ENCODE results near the gene RAP1GAP. TPM values are rescaled to one million over a fixed set of nuclear protein-coding genes. Genes with fewer than 3 reads are reported as not detected.
"Not testable (repeated sequence)": the region's sequence is repeated elsewhere in the genome, so short reads cannot be mapped to it uniquely, and the experiment has no call there.

RAP1GAP gene
- polyA plus RNA-seq, 4 donors: 3.5 to 23.8 (median 21.0) TPM

DNA sequence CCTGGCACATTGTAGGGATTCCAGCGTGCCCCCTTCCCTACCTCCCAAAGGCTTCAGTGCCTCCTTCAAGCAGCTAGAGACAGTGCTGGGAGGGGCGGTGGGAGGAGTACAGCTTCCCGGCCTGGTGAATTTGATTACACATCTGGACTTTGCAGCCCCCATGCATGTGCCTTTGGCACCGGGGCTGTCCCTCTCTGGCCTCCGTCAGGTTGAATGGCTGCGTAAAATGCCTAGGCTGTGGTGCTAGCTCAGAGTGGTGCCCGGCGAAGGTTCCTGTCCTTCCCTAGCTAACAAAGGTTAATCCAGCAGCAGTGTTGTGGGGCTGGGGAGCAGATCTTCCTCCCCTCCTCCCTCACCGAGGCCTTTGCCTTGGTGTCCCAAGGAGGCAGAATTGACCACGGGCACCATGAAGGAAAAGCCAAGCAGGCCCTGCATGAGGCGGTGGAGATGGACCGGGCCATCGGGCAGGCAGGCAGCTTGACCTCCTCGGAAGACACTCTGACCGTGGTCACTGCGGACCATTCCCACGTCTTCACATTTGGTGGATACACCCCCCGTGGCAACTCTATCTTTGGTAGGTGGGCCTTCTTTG, 93.7 kb downstream of the RAP1GAP start:
- no peak for DNase-seq (ENCODE audit: low read depth in 4 of 4, low spot score in 3 of 4)

DNA sequence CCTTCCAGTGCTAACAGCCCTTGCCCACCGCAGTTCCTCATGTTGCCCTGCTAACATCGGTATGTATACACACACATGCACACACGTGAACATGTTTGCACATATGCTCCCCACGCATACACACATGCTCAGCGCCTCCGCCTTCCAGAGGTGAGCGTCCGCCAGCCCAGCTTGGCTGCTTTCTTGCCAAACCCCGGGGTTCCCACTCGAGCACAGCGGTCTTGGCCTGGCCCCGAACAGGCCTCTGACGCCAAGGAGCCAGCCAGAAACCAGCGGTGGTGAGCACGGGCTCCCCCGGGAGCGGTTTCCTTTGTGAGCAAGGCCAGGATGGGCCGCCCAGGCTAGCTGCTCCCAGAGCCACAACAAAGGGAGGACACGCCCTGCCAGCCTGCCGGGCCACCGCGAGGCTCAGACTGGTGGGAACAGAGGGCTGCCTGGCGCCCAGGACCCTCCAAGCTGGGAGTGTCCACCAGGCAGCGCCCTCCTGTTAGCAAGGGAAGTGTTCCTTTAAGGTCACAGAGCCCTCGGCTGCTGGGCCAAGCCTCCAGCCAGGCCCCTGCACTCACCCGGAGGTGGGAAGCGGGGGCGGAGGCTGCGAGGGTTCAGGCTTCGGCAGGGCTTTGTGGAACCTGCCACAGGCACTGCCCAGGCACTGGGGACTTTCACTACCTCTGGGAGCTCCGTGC, 94.5 kb downstream of the RAP1GAP start:
- DNase-seq (ENCODE audit: low read depth in 4 of 4, low spot score in 3 of 4): no peak

DNA sequence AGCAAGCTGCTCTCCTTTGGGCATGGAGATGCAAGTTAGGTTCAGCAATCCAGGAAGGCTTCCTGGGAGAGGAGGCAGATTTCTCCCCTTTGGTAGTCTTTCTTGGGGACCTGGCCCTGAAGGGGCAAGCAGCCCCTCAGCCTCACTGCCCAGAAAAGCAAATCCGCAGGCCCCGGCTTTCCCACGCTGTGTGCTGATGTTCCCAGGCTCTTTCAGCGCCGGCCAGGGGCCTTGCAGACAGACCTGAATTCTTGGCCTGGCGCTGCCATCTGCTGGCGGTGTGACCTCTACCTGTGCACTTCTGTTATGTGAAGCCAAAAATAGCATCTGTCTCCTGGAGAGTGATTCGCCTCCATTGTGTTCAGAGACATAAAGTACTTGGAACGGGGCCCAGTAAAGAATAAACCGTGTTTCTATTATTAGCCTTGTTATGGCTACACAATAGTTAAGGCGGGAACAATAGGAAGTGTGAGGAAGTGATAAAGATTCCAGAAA, 95.1 kb downstream of the RAP1GAP start:
- peak in 3 of 4 donors; percentile 46 to 53 (median 50) for DNase-seq (ENCODE audit: low read depth in 4 of 4, low spot score in 3 of 4)

DNA sequence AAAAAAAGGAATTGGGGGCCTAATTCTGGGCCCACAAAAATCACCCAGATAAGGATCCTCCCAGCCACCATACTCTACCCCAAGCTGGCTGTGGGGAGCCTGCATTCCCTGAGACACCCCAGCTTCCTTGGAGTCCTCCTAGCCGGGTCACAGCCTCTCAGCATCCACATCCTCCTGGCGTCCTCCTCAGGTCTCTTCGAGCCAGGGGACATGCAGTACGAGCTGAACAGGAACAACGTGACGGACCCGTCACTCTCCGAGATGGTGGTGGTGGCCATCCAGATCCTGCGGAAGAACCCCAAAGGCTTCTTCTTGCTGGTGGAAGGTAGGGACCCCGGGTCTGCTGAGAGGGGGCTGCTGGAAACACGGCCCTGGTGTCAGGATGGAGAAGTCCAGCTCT, 95.7 kb downstream of the RAP1GAP start:
- DNase-seq (ENCODE audit: low read depth in 4 of 4, low spot score in 3 of 4): no peak

DNA sequence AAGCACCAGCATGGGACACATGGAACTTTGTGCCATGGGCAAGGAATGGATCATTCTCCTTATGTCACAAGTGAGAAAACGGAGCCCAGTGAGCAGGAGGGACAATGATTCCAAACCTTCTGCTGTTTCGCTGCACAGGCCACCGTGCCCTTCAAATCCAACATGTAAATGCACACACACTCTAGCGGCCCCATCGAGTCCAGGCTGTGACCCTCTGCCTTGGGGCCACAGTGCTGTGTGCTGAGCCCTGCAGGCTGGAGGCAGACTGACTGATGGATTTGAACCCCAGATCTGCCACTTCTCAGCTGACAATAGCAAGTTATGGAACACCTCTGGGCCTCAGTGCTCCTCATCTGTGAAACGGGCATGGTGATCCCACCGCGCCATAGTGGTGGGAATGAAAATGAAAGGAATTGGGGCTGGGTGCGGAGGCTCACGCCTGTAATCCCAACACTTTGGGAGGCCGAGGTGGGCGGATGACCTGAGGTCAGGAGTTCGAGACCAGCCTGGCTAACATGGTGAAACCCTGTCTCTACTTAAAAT, 96.4 kb downstream of the RAP1GAP start:
- no peak for DNase-seq (ENCODE audit: low read depth in 4 of 4, low spot score in 3 of 4)

DNA sequence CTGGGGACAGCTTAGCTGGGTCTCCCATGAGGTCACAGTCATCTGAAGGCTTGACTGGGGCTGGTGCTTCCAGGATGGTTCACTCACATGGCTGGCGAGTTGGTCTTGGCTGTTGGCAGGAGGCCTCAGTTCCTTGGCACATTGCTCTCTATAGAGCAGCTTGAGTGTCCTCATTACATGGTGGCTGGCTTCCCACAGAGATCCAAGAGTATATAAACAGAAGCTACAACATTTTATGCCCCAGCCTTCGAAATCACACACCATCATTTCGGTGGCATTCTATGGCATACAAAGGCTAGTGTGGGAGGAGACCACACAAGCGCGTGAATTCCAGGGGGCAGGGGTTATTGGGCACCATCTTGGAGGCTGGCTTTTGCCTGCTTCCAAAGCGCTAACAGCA, 96.9 kb downstream of the RAP1GAP start:
- no peak for DNase-seq (ENCODE audit: low read depth in 4 of 4, low spot score in 3 of 4)

DNA sequence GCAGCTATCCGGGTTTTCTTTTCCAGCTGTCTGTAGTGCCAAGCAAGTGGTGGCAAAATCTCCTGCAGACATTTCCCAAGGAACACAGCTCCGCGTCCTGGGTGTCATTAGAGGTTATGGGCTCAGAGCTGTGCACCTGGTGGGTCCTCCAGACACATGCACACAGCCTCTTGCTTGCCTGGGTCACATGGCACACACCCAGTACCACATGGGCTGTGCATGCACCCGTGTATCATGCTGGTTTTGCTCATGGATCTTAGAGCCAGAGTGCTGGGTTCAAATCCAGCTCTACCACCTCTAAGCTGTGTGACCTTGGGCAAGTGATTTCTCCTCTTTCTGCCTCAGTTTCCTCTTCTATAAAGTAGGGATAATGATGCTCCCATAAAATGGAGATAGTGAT, 98.3 kb downstream of the RAP1GAP start:
- DNase-seq (ENCODE audit: low read depth in 4 of 4, low spot score in 3 of 4): no peak

DNA sequence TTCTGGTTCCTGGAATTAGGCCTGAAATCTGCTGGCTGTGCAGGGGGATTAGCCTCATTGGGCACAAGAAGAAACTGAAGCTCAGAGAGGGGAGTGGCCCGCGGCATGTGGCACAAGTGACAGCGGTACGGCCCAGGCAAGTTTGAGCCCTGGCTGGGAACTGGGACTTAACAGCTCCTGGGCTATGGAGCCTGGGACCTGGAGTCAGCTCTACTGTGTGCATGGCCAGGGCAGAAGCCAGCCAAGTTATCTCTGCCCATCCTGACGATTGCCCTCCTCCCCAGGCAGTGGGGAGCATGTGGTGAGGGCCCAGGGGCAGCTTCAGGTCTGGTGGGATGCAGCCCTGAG, 98.7 kb downstream of the RAP1GAP start:
- no peak for DNase-seq (ENCODE audit: low read depth in 4 of 4, low spot score in 3 of 4)

DNA sequence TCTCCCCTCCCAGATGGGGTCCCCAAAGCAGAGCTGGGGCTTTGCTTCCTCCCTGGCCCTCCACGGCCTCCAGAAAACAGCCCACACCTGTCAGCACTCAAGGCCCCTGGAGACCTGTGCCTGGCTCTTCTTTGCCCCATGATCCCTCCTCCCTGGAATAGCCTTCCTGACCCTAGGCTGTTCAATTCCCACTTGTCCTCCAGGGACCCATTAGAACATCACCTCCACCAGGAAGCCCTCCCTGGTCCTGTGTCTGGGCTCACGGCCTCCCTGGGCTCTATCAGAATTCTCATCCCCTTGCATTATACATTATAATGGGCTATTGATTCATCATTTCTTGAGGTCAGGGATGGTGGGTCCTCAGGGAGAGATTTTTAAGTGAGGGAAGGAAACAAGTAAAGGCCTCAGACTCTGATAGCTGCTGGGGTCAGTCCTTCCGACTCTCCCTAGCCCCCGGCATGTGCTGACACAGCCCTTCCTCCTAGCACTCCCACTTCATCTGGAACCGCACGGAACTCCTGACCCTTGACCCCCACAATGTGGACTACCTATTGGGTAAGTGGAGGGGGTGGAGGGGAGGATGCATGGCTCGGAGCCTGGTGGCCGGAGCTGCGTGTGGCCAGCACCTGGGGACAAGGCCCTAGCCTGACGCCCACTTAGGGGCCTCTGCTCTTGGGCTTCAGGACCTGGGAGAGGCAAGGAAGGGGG, 99.2 kb downstream of the RAP1GAP start:
- DNase-seq (ENCODE audit: low read depth in 4 of 4, low spot score in 3 of 4): no peak

DNA sequence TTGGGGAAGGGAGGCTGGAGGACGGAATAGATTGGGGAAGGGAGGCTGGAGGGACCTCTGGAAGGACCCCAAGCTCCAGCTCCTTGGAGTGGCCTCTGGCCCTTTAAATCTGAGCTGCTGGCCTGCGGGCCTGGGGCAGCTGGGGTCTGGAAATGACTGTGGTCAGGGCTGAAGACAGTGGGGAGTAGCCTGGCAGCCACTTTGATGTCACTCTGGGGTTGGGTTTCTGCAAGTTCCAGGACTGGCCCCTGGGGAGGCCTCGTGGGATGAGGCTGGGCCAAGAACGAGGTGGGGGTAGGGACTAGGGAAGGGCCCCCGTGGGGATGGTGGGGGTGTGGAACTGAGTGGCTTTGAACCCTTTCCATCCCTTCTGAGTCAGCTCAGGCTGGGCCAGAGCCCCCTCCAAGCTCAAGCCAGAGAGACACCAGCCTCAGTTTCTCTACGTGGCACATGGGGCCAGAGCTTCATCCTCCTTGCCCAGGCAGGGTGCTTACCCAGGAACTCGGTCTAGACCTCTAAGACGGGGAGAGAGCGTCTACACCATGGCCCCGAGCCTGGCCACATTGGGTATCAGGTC, 100.3 kb downstream of the RAP1GAP start:
- no peak for DNase-seq (ENCODE audit: low read depth in 4 of 4, low spot score in 3 of 4)

DNA sequence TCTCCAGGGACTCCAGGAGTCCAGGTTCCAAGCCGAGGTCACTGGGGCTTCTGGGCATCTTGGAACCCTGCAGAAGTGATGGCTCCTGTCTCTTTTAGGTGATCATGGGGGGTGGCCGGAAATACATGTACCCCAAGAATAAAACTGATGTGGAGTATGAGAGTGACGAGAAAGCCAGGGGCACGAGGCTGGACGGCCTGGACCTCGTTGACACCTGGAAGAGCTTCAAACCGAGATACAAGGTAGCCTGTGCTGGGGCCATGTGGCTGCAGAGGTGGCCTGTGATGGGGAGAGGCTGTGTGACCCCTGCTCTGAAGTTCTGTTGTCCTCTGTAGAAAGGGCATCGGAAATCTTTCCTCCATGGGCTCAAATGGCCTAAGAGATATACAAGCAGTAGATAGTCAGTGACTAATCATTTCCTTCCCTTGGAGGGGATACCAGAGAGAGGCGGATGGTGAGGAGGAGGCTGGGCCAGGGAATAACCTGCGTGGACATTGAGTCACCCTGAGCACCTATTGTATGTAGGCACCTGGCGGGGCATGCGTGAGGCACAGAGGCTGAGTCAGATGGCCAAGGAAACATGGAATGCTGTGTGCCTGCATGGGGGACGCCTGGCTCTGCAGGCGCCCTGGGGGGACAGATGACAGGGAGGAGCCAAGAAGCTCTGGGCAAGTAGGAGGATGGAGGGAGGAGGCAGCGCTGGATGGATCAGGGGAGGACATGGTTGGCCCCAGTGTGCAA, 101.0 kb downstream of the RAP1GAP start:
- DNase-seq (ENCODE audit: low read depth in 4 of 4, low spot score in 3 of 4): no peak

DNA sequence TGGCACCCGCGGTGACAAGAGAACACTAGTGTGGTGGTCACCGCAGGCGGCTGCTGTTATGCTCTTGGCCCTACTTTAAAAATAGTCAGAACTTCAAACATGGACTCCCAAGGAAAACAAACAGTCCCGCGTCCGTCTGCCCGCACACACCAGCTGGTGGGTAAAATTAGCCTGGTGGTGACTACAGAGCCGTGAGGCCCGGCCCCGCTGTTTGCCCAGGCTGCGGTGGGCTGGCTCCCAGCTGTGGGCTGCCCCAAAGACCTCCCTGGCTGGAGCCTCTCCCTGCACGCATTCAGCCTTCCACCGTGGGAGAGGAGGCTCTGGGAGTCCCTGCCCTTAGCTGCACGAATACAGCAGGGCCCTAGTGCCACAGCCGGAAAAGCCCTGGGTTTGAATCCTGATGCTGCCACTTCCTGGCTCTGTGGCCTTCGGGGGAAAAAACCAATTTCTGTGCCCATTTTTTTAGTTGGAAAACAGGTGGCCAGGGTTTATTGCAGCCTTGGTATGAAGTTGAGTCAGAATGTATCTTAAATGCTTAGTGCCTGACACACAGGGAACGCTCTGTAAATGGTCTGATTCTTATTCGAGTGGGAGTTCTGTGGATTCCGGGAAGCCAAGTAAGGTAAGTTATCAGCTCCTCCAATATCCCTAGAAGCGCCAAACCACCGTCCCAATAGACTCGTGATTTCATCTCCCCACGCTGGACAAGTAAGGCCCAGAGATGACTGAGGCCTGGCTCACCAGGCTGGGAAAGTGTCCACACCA, 101.7 kb downstream of the RAP1GAP start:
- no peak for DNase-seq (ENCODE audit: low read depth in 4 of 4, low spot score in 3 of 4)

DNA sequence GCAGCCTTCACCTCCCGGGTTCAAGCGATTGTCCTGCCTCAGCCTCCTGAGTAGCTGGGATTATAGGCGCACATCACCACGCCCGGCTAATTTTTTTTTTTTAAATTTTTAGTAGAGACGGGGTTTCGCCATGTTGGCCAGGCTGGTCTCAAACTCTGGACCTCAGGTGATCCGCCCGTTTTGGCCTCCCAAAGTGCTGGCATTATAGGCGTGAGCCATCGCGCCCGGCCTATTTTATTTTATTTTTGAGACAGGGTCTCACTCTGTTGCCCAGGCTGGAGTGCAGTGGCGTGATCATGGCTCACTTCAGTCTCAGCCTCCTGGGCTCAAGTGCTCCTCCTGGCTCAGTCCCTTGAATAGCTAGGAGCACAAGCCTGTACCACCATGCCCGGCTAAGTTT, 102.8 kb downstream of the RAP1GAP start:
- not testable (repeated sequence) for DNase-seq (ENCODE audit: low read depth in 4 of 4, low spot score in 3 of 4)

DNA sequence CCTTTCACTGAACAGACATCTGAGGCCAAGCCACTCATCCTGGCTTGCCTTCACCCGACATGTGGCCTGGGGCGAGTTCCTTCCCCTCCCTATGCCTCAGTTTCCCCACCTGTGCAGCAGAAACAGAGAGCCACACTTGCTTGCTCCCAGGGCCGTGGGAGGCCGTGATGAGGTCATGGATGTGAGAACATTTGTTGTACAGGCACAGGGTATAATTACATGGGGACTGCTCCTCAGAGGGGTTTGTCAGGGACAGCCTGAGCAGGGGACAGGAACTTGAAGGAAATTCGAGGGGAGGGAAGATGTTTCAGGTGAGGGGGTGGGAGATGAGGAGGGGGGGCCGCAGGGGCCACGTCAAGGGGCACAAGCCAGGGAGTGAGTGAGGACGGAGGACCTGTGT, 103.9 kb downstream of the RAP1GAP start:
- no peak for DNase-seq (ENCODE audit: low read depth in 4 of 4, low spot score in 3 of 4)

DNA sequence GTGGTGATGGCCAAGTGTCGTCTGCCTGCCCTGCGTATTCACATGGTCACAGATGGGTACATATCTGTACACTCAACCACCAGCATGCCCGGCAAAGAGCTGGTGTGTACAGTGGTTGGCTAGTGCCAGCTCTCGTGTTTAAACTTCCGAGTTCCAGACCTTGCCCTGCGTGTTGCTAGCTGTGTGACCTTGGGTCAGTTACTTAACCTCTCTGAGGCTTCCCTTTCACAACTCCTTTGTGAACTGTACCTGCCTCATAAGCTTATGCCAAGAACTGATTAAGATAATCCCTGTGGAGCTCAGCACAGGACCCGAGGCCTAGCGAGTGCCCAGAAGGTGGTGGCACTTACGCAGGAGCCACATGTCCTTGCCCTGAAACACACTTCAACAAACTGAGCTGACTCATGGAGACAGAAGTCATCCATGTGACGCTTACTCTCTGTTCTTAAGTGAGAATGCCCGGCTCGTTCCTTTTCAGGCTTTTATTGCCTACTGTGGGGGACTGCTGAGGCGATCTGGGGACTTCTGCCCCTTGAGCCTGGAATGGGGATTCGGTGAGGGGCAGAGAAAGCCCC, 104.5 kb downstream of the RAP1GAP start:
- no peak for DNase-seq (ENCODE audit: low read depth in 4 of 4, low spot score in 3 of 4)

DNA sequence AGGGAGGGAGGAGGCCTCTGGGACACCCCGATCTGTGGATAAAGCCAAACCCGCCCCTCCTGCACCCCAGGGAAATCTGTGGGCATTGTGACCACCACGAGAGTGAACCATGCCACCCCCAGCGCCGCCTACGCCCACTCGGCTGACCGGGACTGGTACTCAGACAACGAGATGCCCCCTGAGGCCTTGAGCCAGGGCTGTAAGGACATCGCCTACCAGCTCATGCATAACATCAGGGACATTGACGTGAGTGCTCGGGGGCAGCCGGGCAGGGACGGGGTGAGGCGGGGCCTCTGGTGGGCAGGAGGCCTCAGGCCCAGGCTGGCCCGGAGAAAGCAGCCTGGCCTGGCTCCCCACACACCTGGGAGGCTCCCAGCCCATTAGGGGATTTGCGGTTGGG, 105.2 kb downstream of the RAP1GAP start:
- DNase-seq (ENCODE audit: low read depth in 4 of 4, low spot score in 3 of 4): no peak

DNA sequence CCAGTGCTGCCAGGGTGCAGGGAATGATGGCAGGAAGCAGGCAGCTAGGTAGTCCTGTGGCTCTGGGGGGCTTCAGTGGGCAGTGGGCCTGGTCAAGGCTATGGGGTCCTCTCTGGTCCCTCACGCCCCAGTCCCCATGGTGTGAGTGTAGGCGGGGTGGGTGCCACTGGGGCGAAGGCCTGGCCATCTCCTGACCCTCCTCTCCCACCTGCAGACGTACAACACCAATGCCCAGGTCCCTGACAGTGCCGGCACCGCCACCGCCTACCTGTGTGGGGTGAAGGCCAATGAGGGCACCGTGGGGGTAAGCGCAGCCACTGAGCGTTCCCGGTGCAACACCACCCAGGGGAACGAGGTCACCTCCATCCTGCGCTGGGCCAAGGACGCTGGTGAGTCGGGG, 106.3 kb downstream of the RAP1GAP start:
- DNase-seq (ENCODE audit: low read depth in 4 of 4, low spot score in 3 of 4): no peak

DNA sequence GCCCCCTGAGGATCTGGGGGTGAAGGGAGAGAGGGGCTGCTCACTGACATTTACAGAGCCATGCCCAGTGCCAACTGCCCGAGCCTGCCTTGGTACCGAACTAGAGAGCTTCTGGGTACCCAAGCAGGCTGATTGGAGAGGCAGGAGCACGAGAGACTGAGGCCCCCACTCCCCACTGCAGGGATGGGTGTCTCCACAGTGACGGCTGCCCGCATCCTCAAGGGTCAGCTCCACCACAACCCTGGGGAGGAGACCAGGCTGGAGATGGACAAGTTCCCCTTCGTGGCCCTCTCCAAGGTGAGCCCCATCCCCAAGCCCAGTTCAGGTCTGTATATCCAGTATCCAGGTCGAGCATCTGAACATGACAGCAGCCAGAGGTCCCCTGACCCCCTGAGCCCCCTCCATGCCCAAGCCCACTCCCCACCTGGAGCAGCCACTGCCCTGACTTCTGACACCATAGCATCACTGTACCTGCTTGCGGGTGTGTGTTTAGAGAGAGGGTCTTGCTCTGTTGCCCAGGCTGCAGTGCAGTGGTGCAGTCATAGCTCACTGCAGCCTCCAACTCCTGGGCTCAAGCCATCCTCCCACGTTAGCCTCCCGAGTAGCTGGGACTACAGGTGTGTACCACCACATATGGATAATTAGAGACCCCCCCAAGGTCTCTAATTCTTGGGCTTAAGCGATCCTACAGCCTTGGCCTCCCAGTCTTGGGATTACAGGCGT, 108.1 kb downstream of the RAP1GAP start:
- DNase-seq (ENCODE audit: low read depth in 4 of 4, low spot score in 3 of 4): no peak

All from left renal pelvis (tissue), 4 donors.